GM21576 (cell line): ENCODE measurements around the gene CXCL1.

Experiments used
- ATAC-seq: cut with Tn5 transposase; IDR thresholded peaks from one replicate; pipeline ENCODE4 v1.9.1; 2021; ENCODE audit warnings: mild to moderate bottlenecking, moderate library complexity; ENCODE audit not compliant: unreplicated experiment

The CXCL1 gene

DNA sequence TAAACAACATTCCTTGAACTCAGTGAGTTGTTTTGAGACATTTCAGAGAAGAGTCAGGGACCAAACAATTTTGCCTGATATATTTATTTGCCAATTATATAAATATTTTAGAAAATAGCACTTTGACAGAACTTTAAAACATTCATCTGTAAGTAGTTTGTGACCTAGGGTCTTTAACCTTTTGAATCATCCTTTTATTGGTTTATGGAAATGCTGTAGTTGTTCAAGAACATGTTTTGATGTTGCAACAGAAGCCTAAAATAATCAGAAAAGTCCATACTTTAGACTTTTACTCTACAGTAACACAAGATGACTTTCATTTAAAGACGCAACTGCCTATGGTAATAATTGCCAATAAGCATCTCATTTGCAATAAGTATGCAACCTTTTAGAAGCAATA, 43.0 kb downstream of the CXCL1 start:
- no peak for ATAC-seq

GRCh38 chr4:73914071-73914470, 44.9 kb downstream of the CXCL1 start:
- no peak for ATAC-seq

GRCh38 chr4:73916172-73916925, 47.2 kb downstream of the CXCL1 start:
- ATAC-seq = no peak

GRCh38 chr4:73917081-73917501, 47.9 kb downstream of the CXCL1 start:
- no peak for ATAC-seq

DNA sequence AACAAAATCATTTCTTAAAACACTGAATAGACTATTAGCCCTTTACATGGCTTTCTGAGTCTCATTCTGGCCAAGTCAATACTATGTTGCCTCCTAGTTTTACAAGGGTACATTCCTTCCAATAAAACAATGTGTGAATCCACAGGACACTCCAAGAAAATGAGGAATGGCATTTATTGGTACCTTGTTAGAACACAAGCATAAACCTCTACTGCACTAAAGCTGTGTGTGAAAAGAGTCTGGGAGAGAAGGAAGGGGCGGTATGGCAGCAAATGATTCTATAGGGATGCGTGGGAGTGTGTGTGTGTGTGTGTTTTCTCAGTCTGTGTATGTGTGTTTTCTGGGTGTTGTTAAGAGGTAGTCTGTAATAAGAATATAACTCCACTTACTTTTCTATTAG, 48.9 kb downstream of the CXCL1 start:
- no peak for ATAC-seq

- no peak for ATAC-seq
Observed at GRCh38 chr4:73919691-73920090, 50.5 kb downstream of the CXCL1 start.
